ENCODE data around the gene CYP51A1.
A peak's percentile ranks its signal among the peaks of the same experiment; 100 is the strongest.
"Not testable (repeated sequence)": the region's sequence is repeated elsewhere in the genome, so short reads cannot be mapped to it uniquely, and the experiment has no call there.

CYP51A1 gene

DNA sequence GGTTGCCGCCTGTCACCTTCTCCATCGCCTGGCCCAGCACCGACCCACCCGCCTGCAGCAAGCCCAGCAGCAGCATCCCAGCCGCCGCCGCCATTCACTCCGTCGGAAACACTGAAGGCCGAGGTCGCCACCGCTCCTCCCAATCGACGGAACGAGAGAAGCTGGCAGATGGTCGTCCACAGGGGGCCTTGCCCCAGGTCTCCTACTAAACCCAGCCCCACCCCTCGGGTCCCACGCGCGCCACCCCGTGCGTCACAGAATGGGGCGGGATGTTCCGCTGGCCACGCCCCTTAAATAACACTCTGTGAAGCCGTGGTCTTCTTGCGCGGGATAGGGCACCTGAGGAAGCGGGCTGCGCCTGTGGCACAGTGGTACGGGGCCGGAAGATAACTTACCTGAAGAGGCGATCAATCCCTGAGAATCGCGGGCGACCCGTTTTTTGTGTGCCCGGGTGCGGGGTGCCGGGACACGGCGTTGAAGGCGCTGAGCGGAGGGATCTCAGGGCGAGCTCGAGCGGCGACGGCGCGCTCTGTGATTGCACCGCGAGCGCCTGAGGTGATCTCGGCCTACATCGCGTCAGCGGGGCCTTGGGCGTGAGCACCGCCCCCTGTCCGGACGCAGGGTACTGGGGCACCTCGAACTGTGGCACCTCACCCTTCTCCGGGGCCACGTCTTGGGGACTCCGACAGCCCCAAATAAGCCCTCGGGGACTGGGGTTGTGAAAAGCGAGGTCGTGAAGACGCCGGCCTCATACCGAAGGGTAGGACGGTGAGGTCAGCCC is at the start of gene CYP51A1:
CYP51A1 (minus strand) TSS at position 207 of the 781 bp plus-strand sequence; CDS start at position 94, 113 bp downstream.
- peak; percentile 95 for DNase-seq

DNA sequence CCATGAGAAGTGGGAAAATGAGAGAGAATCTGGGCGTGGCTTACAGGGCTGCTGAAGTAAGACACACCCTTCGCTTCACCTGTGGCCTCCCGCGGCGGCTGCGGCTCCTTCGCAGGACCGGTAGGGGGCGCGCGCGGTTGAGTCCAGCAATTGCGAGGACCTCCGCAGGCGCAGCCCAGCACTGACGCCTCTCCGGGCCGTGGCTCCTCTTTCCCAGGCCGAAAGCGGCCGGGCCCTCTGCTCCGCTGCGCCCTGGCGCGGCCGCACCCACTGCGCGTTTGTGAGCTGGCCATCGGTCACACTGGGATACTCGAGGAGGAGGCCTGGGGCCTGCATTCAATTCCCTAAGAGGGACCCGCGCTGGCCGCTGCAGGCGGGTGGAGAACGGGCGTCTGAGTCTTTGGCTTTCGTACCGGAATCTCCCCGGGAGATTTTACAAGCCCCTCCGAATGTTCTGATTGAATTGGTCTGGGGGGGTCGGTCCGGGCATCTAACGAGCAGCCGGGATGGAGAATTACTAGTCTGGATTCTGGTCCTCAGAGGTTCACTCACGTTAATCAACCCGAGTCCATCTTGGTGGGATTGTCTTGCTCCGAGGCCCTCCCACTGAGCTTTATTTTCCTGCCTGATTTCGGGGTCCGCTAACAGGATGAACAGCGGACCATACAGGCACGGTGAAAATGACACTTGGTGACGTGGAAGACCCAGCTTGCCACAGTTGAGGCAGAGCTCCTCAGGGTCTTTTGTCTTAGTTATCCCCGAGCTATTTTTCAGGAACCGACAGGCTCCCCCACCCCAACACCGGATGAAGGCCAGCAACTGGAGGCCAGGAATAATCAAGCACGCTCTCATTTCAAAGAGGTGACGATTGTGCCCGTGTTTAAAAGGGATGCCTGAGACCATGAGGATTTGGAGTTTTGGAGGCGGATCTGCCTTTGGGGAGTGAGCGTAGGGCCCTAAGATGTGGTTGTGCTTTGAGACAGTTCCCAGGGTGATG is 44.9 kb upstream of the CYP51A1 start, which contains the start of gene LRRD1:
LRRD1 (minus strand) TSS at position 215 of the 997 bp plus-strand sequence. CDS start 13,940 bp downstream, outside the sequence.
- DNase-seq = peak; percentile 88

- DNase-seq = no peak
Observed at GRCh38 chr7:92177362-92177761, 43.1 kb upstream of the CYP51A1 start.

- DNase-seq = not testable (repeated sequence)
Observed at GRCh38 chr7:92169529-92169928, 35.3 kb upstream of the CYP51A1 start.

DNA sequence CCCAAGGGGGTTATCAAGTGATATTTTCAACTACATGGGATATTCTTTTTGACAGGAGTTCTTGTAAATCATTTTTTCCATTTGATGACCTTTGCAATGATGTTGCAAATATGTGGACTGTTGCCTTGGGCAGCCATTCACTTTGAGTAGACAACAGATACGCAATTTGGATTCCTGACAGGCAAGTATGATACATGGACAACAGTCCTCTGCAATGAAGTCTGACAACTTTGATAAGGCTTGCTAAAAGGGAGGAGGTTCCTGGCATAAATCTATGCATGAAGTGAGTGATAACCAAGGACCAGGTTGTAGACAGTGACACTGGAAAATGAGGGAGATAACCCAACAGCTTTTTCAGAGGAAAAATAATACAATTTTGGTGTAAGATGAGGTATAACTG is 27.0 kb upstream of the CYP51A1 start:
- no peak for DNase-seq

- DNase-seq = no peak
Observed at GRCh38 chr7:92158660-92159575, 24.6 kb upstream of the CYP51A1 start.

GRCh38 chr7:92156990-92157389 is 22.7 kb upstream of the CYP51A1 start:
- DNase-seq = no peak

DNA sequence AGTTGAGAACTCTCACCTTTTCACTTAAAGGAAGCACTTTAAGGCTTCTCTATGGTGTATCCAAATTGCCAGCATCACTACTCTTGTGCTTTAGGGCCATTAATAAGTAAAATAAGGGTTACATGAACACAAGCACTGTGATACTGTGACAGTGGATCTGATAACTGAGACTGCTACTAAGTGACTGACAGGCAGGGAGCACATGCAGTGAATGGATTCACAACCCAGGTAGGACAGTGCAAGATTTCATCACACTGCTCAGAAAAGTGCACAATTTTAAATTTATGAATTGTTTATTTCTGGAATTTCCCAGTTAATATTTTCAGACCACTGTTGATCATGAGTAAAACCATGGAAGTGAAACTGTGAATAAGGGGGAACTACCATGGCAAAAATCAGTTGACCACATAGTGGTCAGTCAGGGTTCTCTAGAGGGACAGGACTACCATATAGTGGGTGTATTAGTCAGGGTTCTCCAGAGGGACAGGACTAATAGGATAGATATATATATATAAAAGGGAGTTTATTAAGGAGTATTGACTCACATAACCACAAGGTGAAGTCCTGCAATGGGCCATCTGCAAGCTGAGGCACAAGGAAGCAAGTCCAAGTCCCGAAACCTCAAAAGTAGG is 20.9 kb upstream of the CYP51A1 start:
- no peak for DNase-seq

GRCh38 chr7:92150450-92151017 is 16.3 kb upstream of the CYP51A1 start:
- DNase-seq = no peak

GRCh38 chr7:92149736-92150239 is 15.5 kb upstream of the CYP51A1 start:
- DNase-seq = no peak

- DNase-seq = not testable (repeated sequence)
Observed at GRCh38 chr7:92143192-92143880, 9.1 kb upstream of the CYP51A1 start.

- not testable (repeated sequence) for DNase-seq
Observed at GRCh38 chr7:92142791-92143190, 8.5 kb upstream of the CYP51A1 start.

GRCh38 chr7:92141161-92141560 is 6.9 kb upstream of the CYP51A1 start:
- DNase-seq = no peak

DNA sequence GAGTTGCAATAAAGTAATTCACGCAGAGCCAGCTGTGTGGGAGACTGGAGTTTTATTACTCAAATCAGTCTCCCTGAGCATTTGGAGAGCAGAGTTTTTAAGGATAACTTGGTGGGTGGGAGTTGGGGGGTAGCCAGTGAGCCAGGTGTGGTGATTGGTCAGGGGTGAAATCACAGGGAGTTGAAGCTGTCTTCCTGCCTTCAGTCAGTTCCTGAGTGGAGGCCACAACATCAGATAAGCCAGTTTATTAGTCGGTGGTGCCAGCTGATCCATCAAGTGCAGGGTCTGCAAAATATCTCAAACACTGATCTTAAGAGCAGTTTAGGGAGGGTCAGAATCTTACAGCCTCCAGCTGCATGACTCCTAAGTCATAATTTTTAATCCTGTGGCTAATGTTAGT is 3.3 kb upstream of the CYP51A1 start:
- DNase-seq = no peak

- DNase-seq = no peak
Observed at GRCh38 chr7:92135052-92135889, 994 bp upstream of the CYP51A1 start.

DNA sequence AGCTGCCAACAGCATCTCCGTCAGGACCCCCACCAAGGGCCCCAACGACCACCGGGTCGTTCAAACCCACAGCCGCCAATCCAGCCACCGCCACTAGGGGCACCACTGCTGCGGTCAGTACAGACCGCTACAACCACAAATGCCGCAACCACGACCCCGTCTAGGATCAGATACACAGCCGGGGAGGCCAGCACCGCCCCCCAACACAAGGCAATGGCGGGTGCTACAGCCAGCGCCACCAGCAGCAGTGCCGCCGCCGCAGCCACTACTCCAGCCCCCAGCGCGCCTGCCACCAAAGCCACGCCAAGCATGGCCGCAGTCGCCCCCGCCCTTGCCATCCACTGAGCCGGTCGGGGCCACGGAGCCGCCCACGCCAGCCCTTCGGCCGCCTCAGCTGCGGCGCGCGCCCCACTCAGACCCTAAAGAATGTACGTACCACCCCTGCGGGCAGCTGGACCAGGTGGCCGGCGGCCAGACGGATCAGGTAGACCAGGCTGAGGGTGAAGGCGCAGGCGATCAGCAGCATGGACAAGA is 473 bp downstream of the CYP51A1 start:
- DNase-seq = peak; percentile 86

DNA sequence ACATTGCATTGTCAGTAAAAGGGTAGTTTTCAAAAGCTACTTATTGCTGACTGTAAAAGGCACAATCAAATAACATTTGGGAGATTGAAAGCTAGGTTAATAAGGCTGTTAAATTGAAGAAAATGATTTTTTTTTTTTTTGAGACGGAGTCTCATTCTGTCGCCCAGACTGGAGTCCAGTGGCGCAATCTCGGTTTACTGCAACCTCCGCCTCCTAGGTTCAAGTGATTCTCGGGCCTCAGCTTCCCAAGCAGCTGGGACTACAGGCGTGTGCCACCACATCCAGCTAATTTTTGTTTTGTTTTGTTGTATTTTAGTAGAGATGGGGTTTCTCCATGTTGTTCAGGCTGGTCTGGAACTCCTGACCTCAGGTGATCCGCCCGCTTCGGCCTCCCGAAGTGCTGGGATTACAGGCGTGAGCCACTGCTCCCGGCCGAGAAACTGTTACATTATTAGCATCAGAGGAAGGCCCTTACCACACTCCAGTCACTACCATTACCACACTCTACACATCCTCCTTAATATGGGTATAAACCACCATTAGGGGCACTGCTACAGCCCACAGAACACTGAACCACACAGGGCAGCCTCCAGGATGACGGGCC is 1.0 kb downstream of the CYP51A1 start:
- DNase-seq = no peak

DNA sequence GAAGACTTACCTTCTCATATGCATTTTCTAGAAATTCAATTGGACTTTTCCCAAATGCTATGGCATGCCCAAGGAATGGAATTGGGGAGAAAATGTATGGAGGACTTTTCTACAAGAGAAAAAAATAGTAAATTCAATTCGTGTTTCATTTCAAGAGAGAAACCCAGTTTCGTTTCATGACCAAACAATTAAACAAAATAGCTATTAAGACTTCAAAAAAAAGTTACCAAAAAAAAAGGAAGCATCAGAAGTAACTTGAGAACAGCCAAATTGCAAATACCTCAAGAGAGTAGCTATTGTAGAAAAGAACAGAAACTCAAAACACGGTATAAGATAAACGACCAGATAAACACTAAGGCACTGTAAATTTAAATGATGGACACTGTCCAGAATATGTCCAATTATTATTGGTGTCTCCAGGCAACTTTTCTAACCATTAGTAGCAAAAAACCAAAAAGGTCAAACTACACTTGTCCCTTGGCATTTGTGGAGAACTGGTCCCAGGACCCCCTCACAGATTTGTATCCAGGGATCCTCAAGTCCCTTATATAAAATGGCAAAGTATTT is 2.4 kb downstream of the CYP51A1 start:
- no peak for DNase-seq

DNA sequence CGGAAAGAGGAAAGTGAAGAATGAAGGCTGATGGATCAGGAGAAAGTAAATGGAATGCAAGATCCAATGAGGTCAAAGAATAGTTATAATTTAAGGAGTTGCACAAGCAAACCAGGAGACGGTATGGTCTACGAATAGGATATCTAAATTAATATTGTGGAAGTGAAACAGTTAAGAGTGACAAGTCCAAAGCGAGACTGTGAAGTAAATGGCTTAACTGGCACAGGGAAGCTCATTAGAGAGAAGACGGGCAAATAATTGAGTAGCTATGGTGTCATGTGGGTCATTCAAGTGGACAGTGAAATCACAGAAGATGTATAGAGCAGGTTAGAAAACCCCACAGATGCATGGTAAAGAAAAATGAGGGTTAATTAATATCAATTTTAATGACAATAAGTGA is 3.2 kb downstream of the CYP51A1 start:
- DNase-seq = no peak
